ENCODE measurements around the gene NMT2.
"Not testable (repeated sequence)": the region's sequence is repeated elsewhere in the genome, so short reads cannot be mapped to it uniquely, and the experiment has no call there.

Gene NMT2

GRCh38 chr10:15168291-15168785 lies at the start of gene NMT2:
Gene NMT2 (minus strand): TSS chr10:15168693. CDS start chr10:15168612, 81 bp downstream.
- DNase-seq, result peak; percentile 63

GRCh38 chr10:15216700-15217099 lies 48.2 kb upstream of the NMT2 start:
- DNase-seq, result no peak

- DNase-seq, result no peak
Measured at GRCh38 chr10:15214237-15214636, 45.7 kb upstream of the NMT2 start.

GRCh38 chr10:15213461-15213861 lies 45.0 kb upstream of the NMT2 start:
- DNase-seq, result no peak

GRCh38 chr10:15211464-15211979 lies 43.0 kb upstream of the NMT2 start:
- no peak for DNase-seq

GRCh38 chr10:15210521-15210920 lies 42.0 kb upstream of the NMT2 start:
- no peak for DNase-seq

- DNase-seq, result peak; percentile 37
Measured at GRCh38 chr10:15209827-15210509, 41.5 kb upstream of the NMT2 start.

- DNase-seq, result no peak
Measured at GRCh38 chr10:15208221-15208620, 39.7 kb upstream of the NMT2 start.

- not testable (repeated sequence) for DNase-seq
Measured at GRCh38 chr10:15207410-15207809, 38.9 kb upstream of the NMT2 start.

GRCh38 chr10:15202639-15203038 lies 34.1 kb upstream of the NMT2 start:
- DNase-seq, result no peak

- not testable (repeated sequence) for DNase-seq
Measured at GRCh38 chr10:15202301-15202621, 33.8 kb upstream of the NMT2 start.

- DNase-seq, result no peak
Measured at GRCh38 chr10:15201589-15202300, 33.3 kb upstream of the NMT2 start.

GRCh38 chr10:15200626-15201025 lies 32.1 kb upstream of the NMT2 start:
- DNase-seq, result no peak

GRCh38 chr10:15197911-15198310 lies 29.4 kb upstream of the NMT2 start:
- no peak for DNase-seq

GRCh38 chr10:15197276-15197675 lies 28.8 kb upstream of the NMT2 start:
- no peak for DNase-seq

- DNase-seq, result no peak
Measured at GRCh38 chr10:15196021-15196834, 27.7 kb upstream of the NMT2 start.

- peak; percentile 59 for DNase-seq
Measured at GRCh38 chr10:15189133-15189885, 20.8 kb upstream of the NMT2 start.

- no peak for DNase-seq
Measured at GRCh38 chr10:15188603-15189002, 20.1 kb upstream of the NMT2 start.

- no peak for DNase-seq
Measured at GRCh38 chr10:15183689-15184481, 15.4 kb upstream of the NMT2 start.

- DNase-seq, result peak; percentile 23
Measured at GRCh38 chr10:15182540-15183207, 14.2 kb upstream of the NMT2 start.

GRCh38 chr10:15181576-15182156 lies 13.2 kb upstream of the NMT2 start:
- no peak for DNase-seq

All from MV-4-11 (cell line).